ENCODE results near the gene RDH11. TPM values are rescaled to one million over a fixed set of nuclear protein-coding genes. Genes with fewer than 3 reads are reported as not detected.

RDH11 gene
- total RNA-seq (36.8 TPM), polyA plus RNA-seq (39.1 TPM)
- long read RNA-seq, donor 1, partial matches to known transcripts, result 0 of 1 reads
- long read RNA-seq, donor 1, other reads (novel, unspliced or antisense), result 0 of 1 reads
- long read RNA-seq, donor 2, result 0 reads
- long read RNA-seq, donor 3, transcript RDH11-201 (7 exons, 2,588 nt), result major isoform, 11 of 12 reads
- long read RNA-seq, donor 3, partial matches to known transcripts, result 0 of 12 reads
- long read RNA-seq, donor 3, other reads (novel, unspliced or antisense), result 0 of 12 reads
- long read RNA-seq, donor 4, partial matches to known transcripts, result 0 of 5 reads
- long read RNA-seq, donor 4, other reads (novel, unspliced or antisense), result 0 of 5 reads
- long read RNA-seq, donor 5, transcript RDH11-201 (7 exons, 2,588 nt), result major isoform, 15 of 20 reads
- long read RNA-seq, donor 5, partial matches to known transcripts, result 0 of 20 reads
- long read RNA-seq, donor 5, other reads (novel, unspliced or antisense), result 0 of 20 reads
- long read RNA-seq, donor 6, transcript RDH11-201 (7 exons, 2,588 nt), result major isoform, 8 of 8 reads
- long read RNA-seq, donor 6, partial matches to known transcripts, result 0 of 8 reads
- long read RNA-seq, donor 6, other reads (novel, unspliced or antisense), result 0 of 8 reads
- long read RNA-seq, donor 7, transcript RDH11-201 (7 exons, 2,588 nt), result major isoform, 17 of 17 reads
- long read RNA-seq, donor 7, partial matches to known transcripts, result 0 of 17 reads
- long read RNA-seq, donor 7, other reads (novel, unspliced or antisense), result 0 of 17 reads
- long read RNA-seq, donor 8, partial matches to known transcripts, result 0 of 3 reads
- long read RNA-seq, donor 8, other reads (novel, unspliced or antisense), result 0 of 3 reads
- long read RNA-seq, donor 9, partial matches to known transcripts, result 0 of 4 reads
- long read RNA-seq, donor 9, other reads (novel, unspliced or antisense), result 0 of 4 reads
- long read RNA-seq, donor 10, transcript RDH11-201 (7 exons, 2,588 nt), result major isoform, 6 of 6 reads
- long read RNA-seq, donor 10, partial matches to known transcripts, result 0 of 6 reads
- long read RNA-seq, donor 10, other reads (novel, unspliced or antisense), result 0 of 6 reads

- WGBS, result under 1% methylated on average over 25 of the region's 25 CpGs
- peak; percentile 71 to 94 (median 83) for DNase-seq (ENCODE audit: low read depth in 6 of 9, low spot score in 9 of 9)
- H3K27me3 ChIP-seq (ENCODE audit: control insufficient read depth in 2 of 2, insufficient read depth in 1 of 2, low read length in 1 of 2), result no peaks in the 10 kb centered on the region
- H3K27ac ChIP-seq (ENCODE audit: low read depth in 1 of 2, low read length in 1 of 2), result peak within 1 kb of the TSS; percentile 82 to 96
- peak within 1 kb of the TSS; percentile 70 to 99 for H3K4me3 ChIP-seq (ENCODE audit: low read length in 2 of 2)
- no peaks in the 10 kb centered on the region for H3K9me3 ChIP-seq (ENCODE audit: control insufficient read depth in 2 of 2, insufficient read depth in 1 of 2, low read length in 1 of 2)
- peaks cover 4 to 14% of the 10 kb centered on the region in 2 donors for H3K4me1 ChIP-seq (ENCODE audit: control insufficient read depth in 2 of 2, insufficient read depth in 2 of 2, low read length in 2 of 2)
- H3K36me3 ChIP-seq (ENCODE audit: control insufficient read depth in 2 of 2, insufficient read depth in 2 of 2, low read length in 1 of 2), result peaks cover 19 to 25% of the 10 kb centered on the region in 2 donors
These were observed at the start of gene RDH11 for GRCh38 chr14:67695394-67695949. RDH11 (minus strand) TSS chr14:67695764; CDS start chr14:67695703, 61 bp downstream.

GRCh38 chr14:67744046-67744445, 48.5 kb upstream of the RDH11 start:
- 93% methylated on average over 2 of the region's 2 CpGs for WGBS

GRCh38 chr14:67738740-67739504, 43.4 kb upstream of the RDH11 start:
- no peak overlapping the region for H3K27ac ChIP-seq (ENCODE audit: low read depth in 1 of 2, low read length in 1 of 2)
- no peaks in the 10 kb centered on the region for H3K36me3 ChIP-seq (ENCODE audit: control insufficient read depth in 2 of 2, insufficient read depth in 2 of 2, low read length in 1 of 2)
- H3K4me1 ChIP-seq (ENCODE audit: control insufficient read depth in 2 of 2, insufficient read depth in 2 of 2, low read length in 2 of 2), result no peaks in the 10 kb centered on the region
- H3K27me3 ChIP-seq (ENCODE audit: control insufficient read depth in 2 of 2, insufficient read depth in 1 of 2, low read length in 1 of 2), result no peaks in the 10 kb centered on the region
- no peak overlapping the region for H3K4me3 ChIP-seq (ENCODE audit: low read length in 2 of 2)
- H3K9me3 ChIP-seq (ENCODE audit: control insufficient read depth in 2 of 2, insufficient read depth in 1 of 2, low read length in 1 of 2), result no peaks in the 10 kb centered on the region
- no peak for DNase-seq (ENCODE audit: low read depth in 6 of 9, low spot score in 9 of 9)
- 86% methylated on average over 12 of the region's 12 CpGs for WGBS

More at GRCh38 chr14:67744046-67744445, 48.5 kb upstream of the RDH11 start:
- H3K9me3 ChIP-seq (ENCODE audit: control insufficient read depth in 2 of 2, insufficient read depth in 1 of 2, low read length in 1 of 2), result no peaks in the 10 kb centered on the region
- DNase-seq (ENCODE audit: low read depth in 6 of 9, low spot score in 9 of 9), result no peak
- H3K4me1 ChIP-seq (ENCODE audit: control insufficient read depth in 2 of 2, insufficient read depth in 2 of 2, low read length in 2 of 2), result no peaks in the 10 kb centered on the region
- no peak overlapping the region for H3K4me3 ChIP-seq (ENCODE audit: low read length in 2 of 2)
- no peak overlapping the region for H3K27ac ChIP-seq (ENCODE audit: low read depth in 1 of 2, low read length in 1 of 2)
- no peaks in the 10 kb centered on the region for H3K27me3 ChIP-seq (ENCODE audit: control insufficient read depth in 2 of 2, insufficient read depth in 1 of 2, low read length in 1 of 2)
- H3K36me3 ChIP-seq (ENCODE audit: control insufficient read depth in 2 of 2, insufficient read depth in 2 of 2, low read length in 1 of 2), result peaks cover 3 to 17% of the 10 kb centered on the region in 2 donors

GRCh38 chr14:67736771-67737170, 41.2 kb upstream of the RDH11 start:
- Histone ChIP-seq H3K36me3 (ENCODE audit: control insufficient read depth in 2 of 2, insufficient read depth in 2 of 2, low read length in 1 of 2) (no peaks in the 10 kb centered on the region), H3K4me1 (ENCODE audit: control insufficient read depth in 2 of 2, insufficient read depth in 2 of 2, low read length in 2 of 2) (no peaks in the 10 kb centered on the region), H3K27ac (ENCODE audit: low read depth in 1 of 2, low read length in 1 of 2) (no peak overlapping the region), H3K27me3 (ENCODE audit: control insufficient read depth in 2 of 2, insufficient read depth in 1 of 2, low read length in 1 of 2) (no peaks in the 10 kb centered on the region), H3K4me3 (ENCODE audit: low read length in 2 of 2) (no peak overlapping the region), H3K9me3 (ENCODE audit: control insufficient read depth in 2 of 2, insufficient read depth in 1 of 2, low read length in 1 of 2) (no peaks in the 10 kb centered on the region)
- DNase-seq (ENCODE audit: low read depth in 6 of 9, low spot score in 9 of 9), result no peak
- 97% methylated on average over 4 of the region's 4 CpGs for WGBS

GRCh38 chr14:67735336-67736147, 40.0 kb upstream of the RDH11 start:
- Histone ChIP-seq H3K27ac (ENCODE audit: low read depth in 1 of 2, low read length in 1 of 2) (no peak overlapping the region), H3K27me3 (ENCODE audit: control insufficient read depth in 2 of 2, insufficient read depth in 1 of 2, low read length in 1 of 2) (no peaks in the 10 kb centered on the region), H3K4me3 (ENCODE audit: low read length in 2 of 2) (no peak overlapping the region), H3K4me1 (ENCODE audit: control insufficient read depth in 2 of 2, insufficient read depth in 2 of 2, low read length in 2 of 2) (no peaks in the 10 kb centered on the region), H3K9me3 (ENCODE audit: control insufficient read depth in 2 of 2, insufficient read depth in 1 of 2, low read length in 1 of 2) (no peaks in the 10 kb centered on the region), H3K36me3 (ENCODE audit: control insufficient read depth in 2 of 2, insufficient read depth in 2 of 2, low read length in 1 of 2) (no peaks in the 10 kb centered on the region)
- 95% methylated on average over 10 of the region's 10 CpGs for WGBS
- no peak for DNase-seq (ENCODE audit: low read depth in 6 of 9, low spot score in 9 of 9)

GRCh38 chr14:67734675-67735074, 39.1 kb upstream of the RDH11 start:
- Histone ChIP-seq H3K27me3 (ENCODE audit: control insufficient read depth in 2 of 2, insufficient read depth in 1 of 2, low read length in 1 of 2) (no peaks in the 10 kb centered on the region), H3K4me3 (ENCODE audit: low read length in 2 of 2) (no peak overlapping the region), H3K36me3 (ENCODE audit: control insufficient read depth in 2 of 2, insufficient read depth in 2 of 2, low read length in 1 of 2) (no peaks in the 10 kb centered on the region), H3K9me3 (ENCODE audit: control insufficient read depth in 2 of 2, insufficient read depth in 1 of 2, low read length in 1 of 2) (no peaks in the 10 kb centered on the region), H3K4me1 (ENCODE audit: control insufficient read depth in 2 of 2, insufficient read depth in 2 of 2, low read length in 2 of 2) (no peaks in the 10 kb centered on the region), H3K27ac (ENCODE audit: low read depth in 1 of 2, low read length in 1 of 2) (no peak overlapping the region)
- no peak for DNase-seq (ENCODE audit: low read depth in 6 of 9, low spot score in 9 of 9)
- 87% methylated on average over 3 of the region's 3 CpGs for WGBS

- Histone ChIP-seq H3K27me3 (ENCODE audit: control insufficient read depth in 2 of 2, insufficient read depth in 1 of 2, low read length in 1 of 2) (peaks cover 0 to 7% of the 10 kb centered on the region in 2 donors), H3K27ac (ENCODE audit: low read depth in 1 of 2, low read length in 1 of 2) (no peak overlapping the region), H3K4me1 (ENCODE audit: control insufficient read depth in 2 of 2, insufficient read depth in 2 of 2, low read length in 2 of 2) (no peaks in the 10 kb centered on the region), H3K36me3 (ENCODE audit: control insufficient read depth in 2 of 2, insufficient read depth in 2 of 2, low read length in 1 of 2) (no peaks in the 10 kb centered on the region), H3K4me3 (ENCODE audit: low read length in 2 of 2) (no peak overlapping the region), H3K9me3 (ENCODE audit: control insufficient read depth in 2 of 2, insufficient read depth in 1 of 2, low read length in 1 of 2) (no peaks in the 10 kb centered on the region)
- DNase-seq (ENCODE audit: low read depth in 6 of 9, low spot score in 9 of 9), result no peak
- 97% methylated on average over 4 of the region's 4 CpGs for WGBS
These were observed 38.1 kb upstream of the RDH11 start for GRCh38 chr14:67733616-67734015.
